GM18517 (cell line): ENCODE results near the gene ENO4.

Experiments used
- ATAC-seq: cut with Tn5 transposase; IDR thresholded peaks from one replicate; pipeline ENCODE4 v1.9.1; 2021; ENCODE audit warnings: mild to moderate bottlenecking, moderate library complexity; ENCODE audit not compliant: unreplicated experiment

The ENO4 gene

GRCh38 chr10:116849248-116850057 is at the start of gene ENO4:
ENO4 (plus strand) TSS chr10:116849499; CDS start chr10:116849567, 68 bp downstream.
- peak; percentile 53 for ATAC-seq

GRCh38 chr10:116800286-116800929 is 48.9 kb upstream of the ENO4 start:
- no peak for ATAC-seq

- no peak for ATAC-seq
Measured at GRCh38 chr10:116801658-116802057, 47.6 kb upstream of the ENO4 start.

GRCh38 chr10:116802474-116802873 is 46.8 kb upstream of the ENO4 start:
- no peak for ATAC-seq

GRCh38 chr10:116802876-116803275 is 46.4 kb upstream of the ENO4 start:
- ATAC-seq = no peak

GRCh38 chr10:116803451-116804249 is 45.6 kb upstream of the ENO4 start:
- no peak for ATAC-seq

GRCh38 chr10:116808706-116809105 is 40.6 kb upstream of the ENO4 start:
- no peak for ATAC-seq

GRCh38 chr10:116809483-116810119 is 39.7 kb upstream of the ENO4 start:
- no peak for ATAC-seq

- no peak for ATAC-seq
Measured at GRCh38 chr10:116810120-116810500, 39.2 kb upstream of the ENO4 start.

GRCh38 chr10:116810895-116811294 is 38.4 kb upstream of the ENO4 start:
- ATAC-seq = no peak

- ATAC-seq = no peak
Measured at GRCh38 chr10:116811691-116812090, 37.6 kb upstream of the ENO4 start.

- ATAC-seq = no peak
Measured at GRCh38 chr10:116815641-116816415, 33.5 kb upstream of the ENO4 start.

- no peak for ATAC-seq
Measured at GRCh38 chr10:116817178-116817577, 32.1 kb upstream of the ENO4 start.

- ATAC-seq = no peak
Measured at GRCh38 chr10:116817780-116818343, 31.4 kb upstream of the ENO4 start.

GRCh38 chr10:116819999-116820677 is 29.2 kb upstream of the ENO4 start:
- ATAC-seq = no peak

GRCh38 chr10:116825901-116826300 is 23.4 kb upstream of the ENO4 start:
- ATAC-seq = no peak

GRCh38 chr10:116826803-116827202 is 22.5 kb upstream of the ENO4 start:
- ATAC-seq = no peak

- no peak for ATAC-seq
Measured at GRCh38 chr10:116827214-116827671, 22.1 kb upstream of the ENO4 start.

- ATAC-seq = no peak
Measured at GRCh38 chr10:116828116-116828515, 21.2 kb upstream of the ENO4 start.
